HCT116 (cell line): ENCODE results near the gene POU3F1. TPM values are rescaled to one million over a fixed set of nuclear protein-coding genes. Genes with fewer than 3 reads are reported as not detected.

ENCODE experiments used
- ATAC-seq: fragments of 200-7000 bp; cut with Tn5 transposase; 2 replicates; pipeline ENCODE4 v1.9.1; 2020; ENCODE audit warnings: mild to moderate bottlenecking, moderate library complexity
- BruUV-seq: library from RNA; stranded (reverse); fragments of 400-500 nt; replicated peaks from 2 replicates; lab custom pipeline; 2021; lab: Mats Ljungman, UMichigan
- CTCF ChIA-PET: fragments of 300-600 bp; sonication (Branson Sonifier 250); formaldehyde crosslinking; loops from one replicate; lab custom pipeline; 2021; ENCODE audit warnings: antibody characterized with exemption; lab: Charles Lee
- POLR2A ChIA-PET: fragments of 300-600, 350-600 bp; sonication (Branson Sonifier 250); formaldehyde crosslinking; loops from one replicate; lab custom pipeline; 2021; ENCODE audit warnings: antibody characterized with exemption; lab: Charles Lee
- RAD21 ChIA-PET, 2 experiments: fragments of 300-600 bp; sonication (Branson Sonifier 250); formaldehyde crosslinking; loops; one replicate each; lab custom pipeline; 2023; ENCODE audit warnings: low total read pairs in 2 of 2; ENCODE audit not compliant: uncharacterized antibody in 2 of 2, unreplicated experiment in 2 of 2, low non-redundant PET in 1 of 2; lab: Charles Lee
- DNase-seq: peaks from one replicate; pipeline ENCODE4 v3.0.0-alpha.2; 2010; ENCODE audit warnings: low read depth, low spot score
- H2AFZ ChIP-seq: fragments of 200-600 bp; shearing (Covaris generic), sonication (generic); 2 replicates; pipeline ENCODE4 v1.6.1; 2017; ENCODE audit warnings: low read depth, mixed run types, mixed read lengths, antibody characterized with exemption, low read length; ENCODE audit not compliant: poor library complexity, severe bottlenecking
- H3K27ac ChIP-seq: 2 replicates; pipeline ENCODE4 v1.5.1; 2012; ENCODE audit warnings: low read depth, low read length
- H3K27me3 ChIP-seq: fragments of 200-600 bp; sonication (generic); 2 replicates; pipeline ENCODE4 v1.6.1; 2016; ENCODE audit warnings: mixed run types, low read length, mixed read lengths; ENCODE audit not compliant: insufficient read depth
- H3K36me3 ChIP-seq, 2 experiments: fragments of 200-500 bp in 1 of 2; fragments of 200-600 bp in 1 of 2; sonication (Bioruptor generic) in 1 of 2; sonication (generic) in 1 of 2; 2 replicates each; pipeline versions ENCODE4 v1.5.1 to v1.6.1; 2014 to 2016; ENCODE audit warnings: low read length in 2 of 2, inconsistent platforms in 1 of 2, mixed read lengths in 1 of 2, mixed run types in 1 of 2; ENCODE audit not compliant: insufficient read depth in 2 of 2, control insufficient read depth in 1 of 2
- H3K4me1 ChIP-seq, 2 experiments: fragments of 200-600 bp in 1 of 2; sonication (generic) in 1 of 2; 2 replicates each; pipeline versions ENCODE4 v1.5.1 to v1.6.1; 2012 to 2017; ENCODE audit warnings: low read length in 2 of 2, inconsistent platforms in 1 of 2, mild to moderate bottlenecking in 1 of 2, mixed read lengths in 1 of 2, mixed run types in 1 of 2, moderate library complexity in 1 of 2; ENCODE audit not compliant: insufficient read depth in 2 of 2, control insufficient read depth in 1 of 2
- H3K4me2 ChIP-seq: fragments of 200-600 bp; sonication (generic); 2 replicates; pipeline ENCODE4 v1.6.1; 2017; ENCODE audit warnings: mixed run types, low read length, mixed read lengths
- H3K4me3 ChIP-seq, 2 experiments: fragments of 200-600 bp in 1 of 2; sonication (generic) in 1 of 2; replicated peaks in 1 of 2; 2 replicates each; pipeline ENCODE4 v1.5.1; 2011 to 2016; ENCODE audit warnings: low read length in 2 of 2, control low read depth in 1 of 2, low read depth in 1 of 2, mild to moderate bottlenecking in 1 of 2, mixed read lengths in 1 of 2, mixed run types in 1 of 2
- H3K79me2 ChIP-seq: fragments of 200-600 bp; sonication (generic); 2 replicates; pipeline ENCODE4 v1.6.1; 2017; ENCODE audit warnings: mild to moderate bottlenecking, mixed run types, low read length, moderate library complexity, mixed read lengths; ENCODE audit not compliant: insufficient read depth
- H3K9ac ChIP-seq: fragments of 200-600 bp; sonication (generic); 2 replicates; pipeline ENCODE4 v1.6.1; 2016; ENCODE audit warnings: low read length, mixed read lengths
- H3K9me2 ChIP-seq: fragments of 200-600 bp; sonication (generic), shearing (Covaris generic); 2 replicates; pipeline ENCODE4 v1.6.1; 2017; ENCODE audit warnings: mixed run types, mild to moderate bottlenecking, moderate library complexity; ENCODE audit not compliant: insufficient read depth
- H3K9me3 ChIP-seq, 2 experiments: fragments of 200-500 bp in 1 of 2; fragments of 200-600 bp in 1 of 2; sonication (Bioruptor generic) in 1 of 2; sonication (generic) in 1 of 2; 2 replicates each; pipeline ENCODE4 v1.6.1; 2014 to 2017; ENCODE audit warnings: low read length in 2 of 2, mixed read lengths in 2 of 2, inconsistent platforms in 1 of 2, low read depth in 1 of 2, mild to moderate bottlenecking in 1 of 2, mixed run types in 1 of 2, moderate library complexity in 1 of 2; ENCODE audit not compliant: control insufficient read depth in 1 of 2, insufficient read depth in 1 of 2
- H4K20me1 ChIP-seq: fragments of 200-600 bp; sonication (generic), shearing (Covaris generic); 2 replicates; pipeline ENCODE4 v1.6.1; 2017; ENCODE audit warnings: mixed run types, mild to moderate bottlenecking, moderate library complexity; ENCODE audit not compliant: insufficient read depth
- CBX3 ChIP-seq: IDR thresholded peaks from 2 replicates; pipeline ENCODE4 v1.6.1; 2012; ENCODE audit warnings: low read depth
- CEBPB ChIP-seq: IDR thresholded peaks from 2 replicates; pipeline ENCODE4 v1.6.1; 2012; ENCODE audit warnings: low read depth
- ELF1 ChIP-seq: IDR thresholded peaks from 2 replicates; pipeline ENCODE4 v1.6.1; 2012; ENCODE audit warnings: low read depth, borderline replicate concordance
- EZH2 ChIP-seq: fragments of 200-600 bp; sonication (generic); IDR thresholded peaks from 2 replicates; pipeline ENCODE4 v1.6.1; 2017; ENCODE audit warnings: antibody characterized with exemption, mixed run types
- EZH2phosphoT487 ChIP-seq: fragments of 200-600 bp; IDR thresholded peaks from 2 replicates; pipeline ENCODE4 v1.6.1; 2018; ENCODE audit warnings: antibody characterized with exemption, borderline replicate concordance
- FOSL1 ChIP-seq: IDR thresholded peaks from 2 replicates; pipeline ENCODE4 v1.6.1; 2012; ENCODE audit warnings: low read depth
- JUND ChIP-seq: IDR thresholded peaks from 2 replicates; pipeline ENCODE4 v1.6.1; 2012
- POLR2A ChIP-seq: IDR thresholded peaks from 2 replicates; pipeline ENCODE4 v1.7.0; 2011; ENCODE audit warnings: borderline replicate concordance; ENCODE audit not compliant: insufficient read depth, insufficient read length; ENCODE audit errors: extremely low read depth
- POLR2AphosphoS5 ChIP-seq: IDR thresholded peaks from 2 replicates; pipeline ENCODE4 v1.6.1; 2011; ENCODE audit warnings: mild to moderate bottlenecking, low read depth, low read length, moderate library complexity
- SIN3A ChIP-seq: IDR thresholded peaks from 2 replicates; pipeline ENCODE4 v1.6.1; 2012; ENCODE audit warnings: low read depth
- TCF7L2 ChIP-seq: IDR thresholded peaks from 2 replicates; pipeline ENCODE4 v1.7.0; 2011; ENCODE audit warnings: borderline replicate concordance, inconsistent platforms; ENCODE audit not compliant: insufficient read depth, insufficient read length; ENCODE audit errors: extremely low read depth
- YY1 ChIP-seq: IDR thresholded peaks from 2 replicates; pipeline ENCODE4 v1.6.1; 2011; ENCODE audit warnings: low read length, low read depth, moderate library complexity, mild to moderate bottlenecking; ENCODE audit not compliant: insufficient replicate concordance; ENCODE audit errors: extremely low read depth
- ZNF274 ChIP-seq: fragments of 200-500 bp; sonication (Bioruptor generic); IDR thresholded peaks from 2 replicates; pipeline ENCODE4 v1.6.1; 2014; ENCODE audit warnings: mild to moderate bottlenecking, low read depth, low read length, inconsistent platforms
- intact Hi-C: fragments of 100-400 bp; cut with micrococcal nuclease; formaldehyde crosslinking; loops from 2 replicates; pipeline ENCODE4 v1.10.0; 2022
- total RNA-seq: library from RNA; stranded (reverse); gene quantifications from one replicate; pipeline ENCODE4 v1.2.1, GENCODE V29; 2021; ENCODE audit not compliant: unreplicated experiment
- TF ChIP-seq, protein P1 (sequence below): IDR thresholded peaks from 2 replicates; pipeline ENCODE4 v1.6.1; 2011; ENCODE audit warnings: mild to moderate bottlenecking, low read length, moderate library complexity; ENCODE audit not compliant: insufficient replicate concordance; ENCODE audit errors: extremely low read depth
- TF ChIP-seq, protein P2 (sequence below): IDR thresholded peaks from 2 replicates; pipeline ENCODE4 v1.6.1; 2012

Gene POU3F1
- total RNA-seq, 1 experiment from 2014 or later = not detected

DNA sequence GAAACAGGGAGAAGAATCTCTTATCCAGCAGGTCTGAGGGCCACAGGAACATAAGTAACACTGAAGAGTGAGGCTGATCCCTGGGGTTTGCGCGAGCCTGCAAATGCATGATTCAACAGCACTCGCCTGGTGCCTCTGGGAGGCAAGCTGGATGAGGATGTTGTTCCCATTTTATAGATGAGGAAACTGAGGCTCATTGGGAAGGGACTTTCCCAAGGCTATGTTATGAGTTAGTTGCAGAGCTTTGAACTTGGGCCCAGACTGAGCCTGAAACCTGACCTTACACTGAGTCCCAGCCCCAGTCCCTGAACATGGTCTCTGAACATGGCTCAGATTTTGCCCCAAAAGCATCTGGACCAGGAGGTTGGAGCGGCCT is 27.7 kb upstream of the POU3F1 start:
- H3K9ac ChIP-seq = no peak overlapping the region
- POLR2A ChIA-PET = no interaction called here
- H3K4me1 ChIP-seq = no peaks in the 10 kb centered on the region
- no peaks in the 10 kb centered on the region for H4K20me1 ChIP-seq
- DNase-seq (no peak), ATAC-seq (no peak)
- CTCF ChIA-PET = no interaction called here
- H3K4me3 ChIP-seq = no peak overlapping the region
- H3K4me2 ChIP-seq = no peak overlapping the region
- H3K9me3 ChIP-seq = no peaks in the 10 kb centered on the region
- BruUV-seq = no TSS peak
- TF ChIP-seq SIN3A (no peak), JUND (no peak), POLR2AphosphoS5 (no peak)
- TF ChIP-seq, protein P1, sequence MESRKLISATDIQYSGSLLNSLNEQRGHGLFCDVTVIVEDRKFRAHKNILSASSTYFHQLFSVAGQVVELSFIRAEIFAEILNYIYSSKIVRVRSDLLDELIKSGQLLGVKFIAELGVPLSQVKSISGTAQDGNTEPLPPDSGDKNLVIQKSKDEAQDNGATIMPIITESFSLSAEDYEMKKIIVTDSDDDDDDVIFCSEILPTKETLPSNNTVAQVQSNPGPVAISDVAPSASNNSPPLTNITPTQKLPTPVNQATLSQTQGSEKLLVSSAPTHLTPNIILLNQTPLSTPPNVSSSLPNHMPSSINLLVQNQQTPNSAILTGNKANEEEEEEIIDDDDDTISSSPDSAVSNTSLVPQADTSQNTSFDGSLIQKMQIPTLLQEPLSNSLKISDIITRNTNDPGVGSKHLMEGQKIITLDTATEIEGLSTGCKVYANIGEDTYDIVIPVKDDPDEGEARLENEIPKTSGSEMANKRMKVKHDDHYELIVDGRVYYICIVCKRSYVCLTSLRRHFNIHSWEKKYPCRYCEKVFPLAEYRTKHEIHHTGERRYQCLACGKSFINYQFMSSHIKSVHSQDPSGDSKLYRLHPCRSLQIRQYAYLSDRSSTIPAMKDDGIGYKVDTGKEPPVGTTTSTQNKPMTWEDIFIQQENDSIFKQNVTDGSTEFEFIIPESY = no peak
- RAD21 ChIA-PET = no interaction called here
- no peaks in the 10 kb centered on the region for H3K79me2 ChIP-seq
- H2AFZ ChIP-seq = no peak overlapping the region
- H3K27ac ChIP-seq = no peak overlapping the region
- no peaks in the 10 kb centered on the region for H3K36me3 ChIP-seq
- no peaks in the 10 kb centered on the region for H3K9me2 ChIP-seq
- intact Hi-C loops = no loop called here
- H3K27me3 ChIP-seq = no peaks in the 10 kb centered on the region

DNA sequence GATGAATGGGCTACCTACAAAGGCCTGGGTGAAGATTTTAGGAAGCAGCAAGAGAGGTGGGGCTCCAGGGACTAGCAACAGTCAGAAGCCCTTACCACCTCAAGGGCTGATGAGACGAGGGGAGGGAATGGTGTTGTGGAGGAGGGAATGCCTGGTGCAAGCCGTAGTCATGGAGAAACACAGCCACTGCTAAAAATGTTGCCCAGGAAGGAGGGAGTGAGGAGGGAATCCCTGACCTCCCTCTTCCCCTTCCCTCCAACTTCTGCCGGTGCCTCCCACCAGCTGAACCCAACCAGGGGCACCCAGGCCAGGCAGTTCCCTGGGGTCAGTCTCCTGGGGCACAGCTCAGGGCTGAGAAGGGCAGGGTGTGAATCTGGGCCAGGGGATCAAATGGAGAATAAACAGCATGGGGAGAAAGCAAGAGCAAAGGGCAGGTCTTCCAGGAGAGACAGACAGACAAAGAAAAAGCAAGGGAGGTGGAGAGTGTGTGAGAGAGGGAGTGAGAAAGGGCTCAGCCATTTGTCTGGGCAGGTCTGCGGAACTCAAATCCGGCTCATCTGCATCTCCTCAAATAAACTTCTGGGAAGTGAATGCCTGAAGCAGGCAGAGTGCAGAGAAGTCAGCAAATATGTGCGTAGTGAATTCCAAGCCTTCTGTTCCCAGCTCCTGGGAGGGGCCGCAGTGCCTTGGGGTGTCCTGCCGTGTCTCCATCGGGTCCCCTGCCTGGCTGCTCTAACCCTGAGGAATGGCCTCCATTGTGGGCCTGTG is 27.1 kb upstream of the POU3F1 start:
- Histone ChIP-seq H3K9me2 (no peaks in the 10 kb centered on the region), H2AFZ (no peak overlapping the region), H3K4me3 (no peak overlapping the region), H3K36me3 (no peaks in the 10 kb centered on the region), H3K9me3 (no peaks in the 10 kb centered on the region), H3K4me1 (no peaks in the 10 kb centered on the region), H3K27me3 (no peaks in the 10 kb centered on the region), H3K9ac (no peak overlapping the region), H3K4me2 (no peak overlapping the region), H4K20me1 (no peaks in the 10 kb centered on the region), H3K79me2 (no peaks in the 10 kb centered on the region), H3K27ac (no peak overlapping the region)
- ATAC-seq (no peak), DNase-seq (no peak)
- no peak for TF ChIP-seq SIN3A
- no peak for TF ChIP-seq FOSL1
- no peak for TF ChIP-seq POLR2A
- no peak for TF ChIP-seq EZH2phosphoT487
- no peak for TF ChIP-seq ZNF274
- no peak for TF ChIP-seq YY1
- no peak for TF ChIP-seq POLR2AphosphoS5
- TF ChIP-seq, protein P2, sequence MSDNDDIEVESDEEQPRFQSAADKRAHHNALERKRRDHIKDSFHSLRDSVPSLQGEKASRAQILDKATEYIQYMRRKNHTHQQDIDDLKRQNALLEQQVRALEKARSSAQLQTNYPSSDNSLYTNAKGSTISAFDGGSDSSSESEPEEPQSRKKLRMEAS = no peak
- TF ChIP-seq CEBPB = no peak
- no peak for TF ChIP-seq CBX3
- no peak for TF ChIP-seq EZH2
- no peak for TF ChIP-seq TCF7L2
- TF ChIP-seq ELF1 = no peak
- no TSS peak for BruUV-seq
- CTCF ChIA-PET = no interaction called here
- intact Hi-C loops = no loop called here
- RAD21 ChIA-PET = no interaction called here
- POLR2A ChIA-PET = no interaction called here
